ENCODE measurements around the gene TMEM51.

Gene TMEM51

GRCh38 chr1:15197591-15198447 is 44.3 kb downstream of the TMEM51 start:
- DNase-seq, result no peak

GRCh38 chr1:15198684-15199083 is 45.1 kb downstream of the TMEM51 start:
- DNase-seq, result no peak

DNA sequence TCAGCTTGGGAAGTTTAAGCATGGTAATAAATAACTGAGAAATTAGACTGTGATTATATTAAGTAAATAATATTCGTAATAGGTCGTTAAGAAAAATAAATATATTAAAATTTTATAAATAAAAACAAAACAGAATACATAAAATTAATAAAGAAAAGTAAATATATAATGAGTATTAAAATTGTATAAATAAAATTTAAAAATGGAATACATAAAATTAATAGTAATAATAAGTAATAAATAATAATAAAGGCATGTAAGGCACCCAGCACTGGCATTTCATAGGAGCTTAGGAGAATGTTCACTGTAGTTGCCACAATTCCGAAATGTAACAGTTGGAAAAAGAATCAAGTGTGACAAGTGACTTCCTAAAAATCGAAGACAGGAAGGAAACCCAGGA is 47.7 kb downstream of the TMEM51 start:
- no peak for DNase-seq

- DNase-seq, result no peak
These were observed 48.5 kb downstream of the TMEM51 start for GRCh38 chr1:15201849-15202551.

- no peak for DNase-seq
These were observed 51.4 kb downstream of the TMEM51 start for GRCh38 chr1:15204931-15205330.

- DNase-seq, result no peak
These were observed 52.2 kb downstream of the TMEM51 start for GRCh38 chr1:15205586-15206346.

DNA sequence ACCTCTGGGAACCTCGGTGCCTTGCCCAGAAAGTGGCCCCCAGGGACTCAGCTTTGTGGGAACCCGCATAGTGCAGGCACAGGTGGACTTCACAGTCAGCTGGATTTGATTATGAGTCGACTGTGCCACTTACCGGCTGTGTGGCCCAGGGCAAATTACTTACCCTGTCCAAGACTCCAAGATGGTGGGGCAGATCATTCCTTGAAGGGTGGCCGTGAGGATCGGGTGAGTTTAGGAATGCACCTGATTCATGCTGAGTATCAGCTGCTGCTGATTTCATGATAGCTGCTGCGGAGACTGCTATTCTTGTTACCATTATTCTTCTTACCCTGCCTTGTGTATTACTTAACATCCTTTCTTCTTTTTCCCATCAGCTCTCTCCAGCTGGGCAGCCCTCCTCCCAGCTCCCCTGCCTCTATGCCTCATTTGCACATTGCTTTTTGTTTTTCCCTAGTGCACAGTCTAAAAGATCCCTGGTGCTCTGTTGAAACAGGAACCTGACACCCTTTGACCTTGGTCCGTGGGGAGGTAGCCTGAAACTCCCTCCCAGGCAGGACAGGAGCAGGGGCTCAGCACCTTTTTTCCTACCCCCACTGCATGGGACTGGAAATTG is 53.0 kb downstream of the TMEM51 start:
- no peak for DNase-seq

DNA sequence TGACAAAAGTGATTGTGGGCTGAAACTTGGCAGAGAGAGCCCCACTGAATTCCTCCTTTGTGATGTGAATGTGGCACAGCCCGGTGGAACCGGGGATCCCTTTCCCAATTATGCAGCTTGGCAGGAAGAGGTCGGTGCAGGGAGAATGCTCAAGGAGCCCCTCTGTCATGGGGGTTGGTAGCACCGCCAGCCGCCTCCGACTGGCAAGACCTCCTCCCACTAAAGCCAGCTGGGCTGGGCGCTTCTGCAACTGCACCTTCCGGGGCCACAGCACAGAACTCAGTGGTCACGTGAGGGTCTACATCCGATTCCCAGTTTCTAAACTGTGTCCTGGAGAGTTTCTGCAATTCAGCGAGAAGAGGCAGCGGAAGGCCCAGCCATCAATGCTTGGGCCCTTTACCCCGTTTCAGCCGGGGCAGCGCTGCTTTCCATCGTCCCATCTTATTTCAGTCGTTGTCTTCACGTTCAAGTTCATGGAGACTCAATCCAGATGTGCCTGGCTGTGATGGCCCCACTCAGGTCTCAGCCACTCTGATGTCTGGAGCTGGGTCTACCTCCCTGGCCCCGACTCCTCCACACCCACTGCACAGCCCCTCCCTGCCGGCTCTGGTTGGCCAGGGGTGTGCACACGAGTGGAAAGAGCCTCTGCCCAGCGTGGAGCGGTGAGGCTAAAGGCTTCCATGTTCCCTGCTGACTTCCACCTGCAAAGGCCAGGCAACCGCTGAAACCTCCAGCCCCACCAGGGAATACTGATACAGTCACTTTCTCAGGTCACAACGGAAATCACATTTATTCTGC is 53.7 kb downstream of the TMEM51 start:
- no peak for DNase-seq

DNA sequence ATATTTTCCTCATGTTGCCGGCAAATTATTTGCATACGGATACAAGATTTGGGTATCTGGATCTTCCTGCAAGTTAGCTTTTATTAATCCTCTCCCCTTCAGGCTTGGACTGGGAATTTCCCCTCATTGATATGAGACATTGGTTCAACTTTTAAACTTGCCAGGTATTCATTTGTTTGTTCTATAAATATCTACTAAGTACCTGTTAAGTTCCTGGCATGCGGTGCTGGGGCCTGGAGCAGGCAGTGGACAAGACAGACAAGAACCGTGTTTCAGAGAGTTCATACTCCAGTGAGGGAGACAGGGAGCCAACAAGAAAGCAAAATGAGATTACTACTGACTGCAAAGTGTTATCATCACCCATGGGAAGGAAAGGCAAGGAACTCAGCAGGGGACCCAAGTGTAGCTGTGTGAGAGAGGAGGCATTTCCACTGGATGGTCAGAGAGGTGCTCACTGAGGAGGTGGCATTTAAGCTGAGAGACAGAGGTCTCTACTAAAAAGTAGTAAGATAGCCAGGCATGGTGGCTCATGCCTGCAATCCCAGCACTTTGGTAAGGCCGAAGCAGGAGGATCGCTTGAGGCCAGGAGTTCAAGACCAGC is 54.4 kb downstream of the TMEM51 start:
- DNase-seq, result no peak

DNA sequence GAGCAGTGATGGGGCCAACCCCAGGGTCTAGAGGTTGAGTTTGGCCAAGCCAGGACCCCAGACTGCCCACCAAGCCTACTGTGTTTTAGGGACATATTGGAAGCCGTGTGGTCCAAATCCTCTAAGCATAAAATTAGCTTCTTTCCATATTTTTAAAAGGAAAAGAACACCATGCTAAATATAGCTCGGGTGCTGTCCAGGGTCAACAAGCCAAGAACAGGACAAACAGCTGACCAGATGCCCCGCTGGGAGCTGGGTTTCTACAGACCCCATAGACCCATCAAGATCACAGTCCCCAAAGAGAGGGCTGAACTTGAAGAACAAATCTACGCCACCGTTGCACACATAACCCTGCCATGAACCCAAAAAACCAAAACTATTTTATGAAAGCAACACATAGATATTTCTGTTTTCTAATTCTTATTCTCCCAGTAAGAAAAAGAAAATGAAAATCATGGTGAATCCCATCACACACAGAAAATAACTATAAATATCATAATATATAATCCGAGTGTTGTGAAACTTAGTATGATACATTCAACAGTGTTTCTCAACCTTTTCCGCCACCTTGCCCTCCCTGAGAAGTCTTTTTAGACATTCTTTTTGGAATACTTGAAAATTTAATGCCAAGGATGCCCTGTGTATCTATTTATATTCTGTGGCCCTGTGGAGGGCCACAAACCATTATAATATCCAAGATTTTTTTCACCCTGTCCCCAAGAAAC is 57.3 kb downstream of the TMEM51 start:
- DNase-seq, result no peak

DNA sequence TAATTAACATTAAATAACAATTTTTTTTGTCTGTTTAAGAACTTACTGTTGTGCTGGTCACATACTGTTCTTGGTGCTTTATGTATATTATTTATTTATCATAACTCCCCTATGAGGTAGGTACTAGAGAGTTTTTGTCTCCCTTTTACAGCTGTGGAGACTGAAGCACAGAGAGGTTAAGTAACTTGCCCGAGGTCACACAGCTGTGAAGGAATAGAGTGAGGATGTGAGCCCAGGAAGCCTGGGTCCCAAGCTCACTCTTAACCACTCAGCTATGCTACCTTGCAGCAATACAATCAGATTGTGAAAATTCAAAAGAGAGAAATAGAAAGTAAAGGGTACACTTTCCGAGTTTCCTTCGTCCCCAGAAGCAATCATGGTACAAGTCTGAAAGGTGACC is 57.9 kb downstream of the TMEM51 start:
- DNase-seq, result no peak

GRCh38 chr1:15212216-15212953 is 58.8 kb downstream of the TMEM51 start:
- DNase-seq, result no peak

DNA sequence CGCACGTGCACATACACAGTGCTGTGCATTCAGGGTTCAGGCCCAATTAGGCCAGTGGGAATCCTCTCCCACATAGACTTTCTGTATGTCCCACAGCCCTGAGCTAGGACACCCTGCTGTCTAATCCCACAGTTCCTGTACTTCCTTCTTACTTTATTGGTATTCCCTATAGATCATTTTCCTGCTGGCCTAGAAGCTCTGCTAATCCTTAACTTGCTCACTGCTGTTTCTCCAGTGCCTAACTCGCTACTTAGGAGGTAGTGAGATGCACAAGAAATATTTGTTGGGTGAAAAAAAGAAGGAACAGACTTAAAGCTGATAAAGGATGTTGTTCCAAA is 59.4 kb downstream of the TMEM51 start:
- no peak for DNase-seq

- DNase-seq, result no peak
These were observed 59.8 kb downstream of the TMEM51 start for GRCh38 chr1:15213341-15213821.

- DNase-seq, result no peak
These were observed 61.0 kb downstream of the TMEM51 start for GRCh38 chr1:15214527-15214926.

- DNase-seq, result no peak
These were observed 61.6 kb downstream of the TMEM51 start for GRCh38 chr1:15215116-15215515.

DNA sequence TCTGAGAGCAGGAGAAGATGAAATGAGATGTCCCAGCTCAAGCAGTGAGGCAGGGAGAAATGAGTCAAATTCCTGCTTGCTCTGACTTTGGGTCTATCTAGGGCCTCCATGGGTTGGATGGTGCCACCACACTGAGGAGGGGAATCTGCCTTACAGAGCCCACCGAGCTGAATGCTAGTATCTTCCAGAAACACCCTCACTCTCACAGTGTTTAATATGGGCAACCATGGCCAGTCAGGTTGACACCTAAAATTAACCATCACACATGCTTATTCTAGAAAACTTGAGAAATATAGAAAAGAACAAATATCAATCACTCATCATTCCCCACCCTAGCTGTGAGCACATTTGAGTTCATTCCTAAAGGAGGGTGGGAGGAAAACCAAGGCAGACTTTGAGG is 64.1 kb downstream of the TMEM51 start:
- no peak for DNase-seq

DNA sequence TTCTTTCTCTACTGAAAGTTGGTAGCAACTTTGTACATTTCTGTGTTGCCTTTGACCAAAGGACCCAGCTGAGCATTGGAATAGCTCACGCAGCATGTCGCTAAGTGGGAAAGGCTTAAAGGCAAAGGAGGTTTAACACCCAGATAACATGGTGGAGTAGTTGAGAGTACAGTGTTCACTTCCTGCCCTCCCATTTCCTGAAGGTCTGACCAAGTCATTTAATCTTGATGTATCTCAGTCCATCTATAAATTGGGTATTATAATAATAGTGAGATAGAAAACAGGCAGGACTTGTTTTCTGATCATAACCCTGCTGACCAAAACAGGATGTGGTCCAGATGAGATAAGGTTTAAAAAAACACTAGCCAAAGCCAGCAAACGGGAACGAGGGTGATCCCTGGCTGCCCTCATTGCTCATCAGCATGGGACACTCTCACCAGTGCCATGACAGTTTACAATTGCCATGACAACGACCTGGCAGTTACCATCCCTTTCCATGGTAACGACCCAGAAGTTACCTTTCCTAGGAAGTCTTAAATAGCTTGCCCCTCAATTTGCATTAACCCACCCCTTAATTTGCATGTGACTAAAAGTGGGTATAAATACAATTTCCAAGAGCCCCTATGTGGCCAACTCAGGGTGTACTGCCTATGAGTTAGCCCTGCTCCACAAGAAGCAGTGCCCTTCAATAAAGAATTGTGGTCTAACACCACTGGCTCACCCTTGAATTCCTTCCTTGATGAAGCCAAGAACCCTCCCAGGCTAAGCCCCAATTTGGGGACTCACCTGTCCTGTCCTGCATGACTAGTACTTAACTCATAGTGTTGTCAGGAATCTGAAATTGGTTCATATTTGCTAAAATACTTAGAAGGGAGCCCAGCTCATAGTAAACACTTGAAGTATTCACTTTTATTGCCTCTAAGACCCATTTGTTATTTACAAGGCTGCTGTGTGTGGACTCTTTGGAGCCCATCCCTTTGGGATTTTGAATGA is 65.0 kb downstream of the TMEM51 start:
- DNase-seq, result no peak

Data from NCI-H1417 treated with DMSO at 0.1 percent for 48 hours (cell line).